A549 (cell line): ENCODE results near the gene SIK2. TPM values are rescaled to one million over a fixed set of nuclear protein-coding genes. Genes with fewer than 3 reads are reported as not detected.

Source experiments
- ATAC-seq, 2 experiments: fragments of 200-7000 bp in 1 of 2; fragments of >200 bp in 1 of 2; cut with Nextera tagmentation in 1 of 2; cut with Tn5 transposase in 1 of 2; 3 replicates each; pipeline versions ENCODE4 v1.8.0 to v1.9.1; 2018 to 2020; ENCODE audit warnings: mild to moderate bottlenecking in 1 of 2, moderate library complexity in 1 of 2
- CTCF ChIA-PET: fragments of 300-600 bp; sonication (Branson Sonifier 250); formaldehyde crosslinking; extraction: SDS; loops from one replicate; lab custom pipeline; 2021; ENCODE audit warnings: antibody characterized with exemption, inconsistent platforms; lab: Yijun Ruan, JAX
- POLR2A ChIA-PET: fragments of 350-600 bp; formaldehyde crosslinking; extraction: SDS; loops from one replicate; lab custom pipeline; 2021; ENCODE audit warnings: antibody characterized with exemption, inconsistent platforms; lab: Yijun Ruan, JAX
- DNase-seq, 2 experiments: peaks; one replicate each; pipeline versions ENCODE4 v3.0.0 to v3.0.0-alpha.2; 2011 to 2016; ENCODE audit warnings: low read depth in 1 of 2, low spot score in 1 of 2
- FAIRE-seq: peaks from 2 replicates; lab custom pipeline; 2011; peaks lifted over from hg19 to GRCh38; lab: Jason Lieb, UNC
- H3K27ac ChIP-seq, 2 experiments: fragments of >200 bp; sonication (Bioruptor Twin); formaldehyde crosslinking; 3 replicates each; pipeline ENCODE4 v1.5.1; 2016 to 2017
- H3K4me1 ChIP-seq: fragments of >200 bp; sonication (Bioruptor Twin); formaldehyde crosslinking; 3 replicates; pipeline ENCODE4 v1.6.1; 2016
- H3K4me2 ChIP-seq: fragments of >200 bp; sonication (Bioruptor Twin); formaldehyde crosslinking; 3 replicates; pipeline ENCODE4 v1.6.1; 2016
- H3K4me3 ChIP-seq: fragments of >200 bp; sonication (Bioruptor Twin); formaldehyde crosslinking; 3 replicates; pipeline ENCODE4 v1.5.1; 2016
- H3K9me3 ChIP-seq: fragments of >200 bp; sonication (Bioruptor Twin); formaldehyde crosslinking; 3 replicates; pipeline ENCODE4 v1.6.1; 2016
- CBX2 ChIP-seq: fragments of 200-600 bp; sonication (generic); IDR thresholded peaks from 2 replicates; pipeline ENCODE4 v1.6.1; 2016; ENCODE audit warnings: low read depth, mild to moderate bottlenecking, borderline replicate concordance
- CEBPB ChIP-seq, 2 experiments: fragments of >200 bp in 1 of 2; sonication (Bioruptor Twin) in 1 of 2; formaldehyde crosslinking in 1 of 2; IDR thresholded peaks; 2 replicates each; pipeline ENCODE4 v1.6.1; 2012 to 2016
- CHD2 ChIP-seq: fragments of 150-350 bp; IDR thresholded peaks from 2 replicates; pipeline ENCODE4 v1.6.1; 2014; ENCODE audit warnings: low read length; ENCODE audit not compliant: partially characterized antibody
- CHD4 ChIP-seq: fragments of 200-600 bp; sonication (generic); IDR thresholded peaks from 2 replicates; pipeline ENCODE4 v1.6.1; 2016; ENCODE audit warnings: antibody characterized with exemption, mild to moderate bottlenecking, borderline replicate concordance
- EHMT2 ChIP-seq: fragments of 200-600 bp; sonication (generic); IDR thresholded peaks from 2 replicates; pipeline ENCODE4 v1.6.1; 2016; ENCODE audit warnings: antibody characterized with exemption, low read depth, mild to moderate bottlenecking, moderate library complexity
- FOSB ChIP-seq: fragments of 250-450 bp; sonication (Bioruptor Pico); IDR thresholded peaks from 2 replicates; pipeline ENCODE4 v1.5.0; 2020; ENCODE audit warnings: mild to moderate bottlenecking, moderate library complexity
- HEYL ChIP-seq: fragments of 250-450 bp; sonication (Bioruptor Pico); IDR thresholded peaks from 2 replicates; pipeline ENCODE4 v1.8.0; 2021; ENCODE audit warnings: mild to moderate bottlenecking, moderate library complexity
- JUNB ChIP-seq: fragments of >200 bp; sonication (Bioruptor Twin); formaldehyde crosslinking; IDR thresholded peaks from 2 replicates; pipeline ENCODE4 v1.6.1; 2016
- KDM1A ChIP-seq: fragments of 200-600 bp; sonication (generic); IDR thresholded peaks from 2 replicates; pipeline ENCODE4 v1.6.1; 2016; ENCODE audit warnings: low read depth, mild to moderate bottlenecking
- KDM5A ChIP-seq: fragments of 200-600 bp; sonication (generic); IDR thresholded peaks from 2 replicates; pipeline ENCODE4 v1.6.1; 2016; ENCODE audit warnings: antibody characterized with exemption, mild to moderate bottlenecking
- MYC ChIP-seq: IDR thresholded peaks from 2 replicates; pipeline ENCODE4 v1.6.1; 2012; ENCODE audit warnings: mild to moderate bottlenecking, inconsistent platforms, low read length, improper control_type of control experiment, borderline replicate concordance
- NFE2L2 ChIP-seq: fragments of 150-350 bp; conservative IDR thresholded peaks from 2 replicates; pipeline ENCODE4 v1.6.1; 2014; ENCODE audit warnings: low read length
- NPAS2 ChIP-seq: fragments of 250-450 bp; sonication (Bioruptor Pico); IDR thresholded peaks from 2 replicates; pipeline ENCODE4 v1.8.0; 2022; ENCODE audit warnings: mild to moderate bottlenecking, moderate library complexity, borderline replicate concordance
- PHF8 ChIP-seq: fragments of 200-600 bp; sonication (generic); IDR thresholded peaks from 2 replicates; pipeline ENCODE4 v1.6.1; 2016; ENCODE audit warnings: low read depth, mild to moderate bottlenecking, antibody characterized with exemption, moderate library complexity, borderline replicate concordance
- POLR2A ChIP-seq: IDR thresholded peaks from 2 replicates; pipeline ENCODE4 v1.6.1; 2012; ENCODE audit warnings: mild to moderate bottlenecking, low read length
- RAD21 ChIP-seq, 2 experiments: fragments of >200 bp in 1 of 2; sonication (Bioruptor Twin) in 1 of 2; formaldehyde crosslinking in 1 of 2; IDR thresholded peaks in 1 of 2; conservative IDR thresholded peaks in 1 of 2; 2 replicates in 1 of 2; 3 replicates in 1 of 2; pipeline ENCODE4 v1.6.1; 2012 to 2018; ENCODE audit warnings: inconsistent platforms in 1 of 2
- RARB ChIP-seq: fragments of 250-450 bp; sonication (Bioruptor Pico); IDR thresholded peaks from 2 replicates; pipeline ENCODE4 v1.8.0; 2021; ENCODE audit warnings: mild to moderate bottlenecking, moderate library complexity
- RFX5 ChIP-seq: fragments of 450-650 bp; IDR thresholded peaks from 2 replicates; pipeline ENCODE4 v1.7.1; 2014; ENCODE audit warnings: antibody characterized with exemption, mild to moderate bottlenecking, moderate library complexity
- SREBF2 ChIP-seq: fragments of 450-650 bp; IDR thresholded peaks from 2 replicates; pipeline ENCODE4 v1.6.1; 2014; ENCODE audit warnings: mild to moderate bottlenecking, moderate library complexity
- TFCP2L1 ChIP-seq: fragments of 250-450 bp; sonication (Bioruptor Pico); IDR thresholded peaks from 2 replicates; pipeline ENCODE4 v1.5.0; 2021; ENCODE audit warnings: mild to moderate bottlenecking
- TP53 ChIP-seq: fragments of 250-450 bp; sonication (Bioruptor Pico); IDR thresholded peaks from 2 replicates; pipeline ENCODE4 v1.5.0; 2021; ENCODE audit warnings: mild to moderate bottlenecking, moderate library complexity
- ZFP36 ChIP-seq: fragments of 450-650 bp; IDR thresholded peaks from 2 replicates; pipeline ENCODE4 v1.6.1; 2014; ENCODE audit warnings: borderline replicate concordance; ENCODE audit not compliant: partially characterized antibody
- ZSCAN20 ChIP-seq: fragments of 250-450 bp; sonication (Bioruptor Pico); IDR thresholded peaks from 2 replicates; pipeline ENCODE4 v1.8.0; 2022; ENCODE audit warnings: mild to moderate bottlenecking, moderate library complexity
- WGBS: methylation state at CpG from one replicate; pipeline ENCODE4 v1.1.6; 2017; ENCODE audit errors: missing lambda C conversion rate; 5-methylcytosine and 5-hydroxymethylcytosine counted together
- polyA plus RNA-seq, 4 experiments: library from polyadenylated mRNA; depleted of rRNA in 3 of 4; stranded (reverse); fragments of >200 nt; fragmentation: RNase III in 1 of 4; extraction: RNeasy Plus Mini Kit Qiagen cat#74134 plus additional on column Dnase treatment in 1 of 4; gene quantifications; 2 replicates in 3 of 4; 3 replicates in 1 of 4; pipeline ENCODE4 v1.2.3, GENCODE V29; 2011 to 2017
- TF ChIP-seq, protein P1 (sequence below): fragments of >200 bp; sonication (Bioruptor Twin); formaldehyde crosslinking; IDR thresholded peaks from 3 replicates; pipeline ENCODE4 v1.6.1; 2016
- TF ChIP-seq, protein P2 (sequence below): fragments of >200 bp; sonication (Bioruptor Twin); formaldehyde crosslinking; IDR thresholded peaks from 2 replicates; pipeline ENCODE4 v1.6.1; 2016
- TF ChIP-seq, protein P3 (sequence below): fragments of >200 bp; sonication (Bioruptor Twin); formaldehyde crosslinking; IDR thresholded peaks from 3 replicates; pipeline ENCODE4 v1.5.1; 2016
- TF ChIP-seq, protein P4 (sequence below): fragments of 450-650 bp; IDR thresholded peaks from 2 replicates; pipeline ENCODE4 v1.6.1; 2014; ENCODE audit warnings: antibody characterized with exemption
- TF ChIP-seq, protein P5 (sequence below): IDR thresholded peaks from 2 replicates; pipeline ENCODE4 v1.6.1; 2012
- TF ChIP-seq, protein P6 (sequence below): IDR thresholded peaks from 2 replicates; pipeline ENCODE4 v1.6.1; 2012; ENCODE audit warnings: low read depth, borderline replicate concordance

SIK2 gene
- polyA plus RNA-seq, 2 of the 4 experiments (the other 2 are of a cell fraction) = 4.5 to 9.0 TPM

DNA sequence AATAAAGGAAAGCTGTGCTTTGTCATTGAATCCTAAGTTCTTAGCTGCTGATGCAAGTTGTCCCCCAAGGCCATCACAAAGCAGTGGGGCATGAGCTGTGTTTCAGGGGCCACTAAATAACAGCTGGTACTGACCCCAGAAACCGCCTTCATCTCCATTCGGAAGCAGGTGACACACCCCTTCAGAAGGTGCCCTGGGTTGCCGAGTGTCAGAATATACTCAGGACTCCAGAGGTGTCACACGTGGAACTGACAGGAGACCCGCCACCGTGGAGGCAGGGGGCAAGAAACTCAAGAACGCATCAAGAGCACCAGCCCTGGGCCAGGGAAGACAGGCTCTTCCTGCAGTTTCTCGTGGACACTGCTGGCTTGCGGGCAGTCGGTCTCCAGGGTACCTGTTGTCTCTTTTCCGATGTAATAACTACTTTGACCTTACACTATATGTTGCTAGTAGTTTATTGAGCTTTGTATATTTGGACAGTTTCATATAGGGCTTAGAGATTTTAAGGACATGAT lies 122.4 kb downstream of the SIK2 start:
- no peaks in the 10 kb centered on the region for H3K4me1 ChIP-seq
- ATAC-seq = no peak
- ChIA-PET CTCF (no interaction called here), POLR2A (no interaction called here)
- H3K27ac ChIP-seq = no peak overlapping the region
- H3K4me3 ChIP-seq = no peak overlapping the region
- 91% methylated on average over 9 of the region's 11 CpGs for WGBS
- H3K9me3 ChIP-seq = no peaks in the 10 kb centered on the region
- no peak overlapping the region for H3K4me2 ChIP-seq
- no peak for DNase-seq
- TF ChIP-seq MYC (no peak), CHD2 (no peak), TFCP2L1 (CRISPR knock-in tag) (no peak), KDM5A (no peak), KDM1A (no peak), TP53 (CRISPR knock-in tag) (no peak), FOSB (CRISPR knock-in tag) (no peak), CBX2 (no peak), ZSCAN20 (CRISPR knock-in tag) (no peak), SREBF2 (no peak), EHMT2 (no peak), CHD4 (no peak), JUNB (no peak), NFE2L2 (no peak), PHF8 (no peak)
- TF ChIP-seq, protein P1, sequence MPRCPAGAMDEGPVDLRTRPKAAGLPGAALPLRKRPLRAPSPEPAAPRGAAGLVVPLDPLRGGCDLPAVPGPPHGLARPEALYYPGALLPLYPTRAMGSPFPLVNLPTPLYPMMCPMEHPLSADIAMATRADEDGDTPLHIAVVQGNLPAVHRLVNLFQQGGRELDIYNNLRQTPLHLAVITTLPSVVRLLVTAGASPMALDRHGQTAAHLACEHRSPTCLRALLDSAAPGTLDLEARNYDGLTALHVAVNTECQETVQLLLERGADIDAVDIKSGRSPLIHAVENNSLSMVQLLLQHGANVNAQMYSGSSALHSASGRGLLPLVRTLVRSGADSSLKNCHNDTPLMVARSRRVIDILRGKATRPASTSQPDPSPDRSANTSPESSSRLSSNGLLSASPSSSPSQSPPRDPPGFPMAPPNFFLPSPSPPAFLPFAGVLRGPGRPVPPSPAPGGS = no peak
- TF ChIP-seq, protein P2, sequence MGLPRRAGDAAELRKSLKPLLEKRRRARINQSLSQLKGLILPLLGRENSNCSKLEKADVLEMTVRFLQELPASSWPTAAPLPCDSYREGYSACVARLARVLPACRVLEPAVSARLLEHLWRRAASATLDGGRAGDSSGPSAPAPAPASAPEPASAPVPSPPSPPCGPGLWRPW = no peak
- TF ChIP-seq, protein P3, sequence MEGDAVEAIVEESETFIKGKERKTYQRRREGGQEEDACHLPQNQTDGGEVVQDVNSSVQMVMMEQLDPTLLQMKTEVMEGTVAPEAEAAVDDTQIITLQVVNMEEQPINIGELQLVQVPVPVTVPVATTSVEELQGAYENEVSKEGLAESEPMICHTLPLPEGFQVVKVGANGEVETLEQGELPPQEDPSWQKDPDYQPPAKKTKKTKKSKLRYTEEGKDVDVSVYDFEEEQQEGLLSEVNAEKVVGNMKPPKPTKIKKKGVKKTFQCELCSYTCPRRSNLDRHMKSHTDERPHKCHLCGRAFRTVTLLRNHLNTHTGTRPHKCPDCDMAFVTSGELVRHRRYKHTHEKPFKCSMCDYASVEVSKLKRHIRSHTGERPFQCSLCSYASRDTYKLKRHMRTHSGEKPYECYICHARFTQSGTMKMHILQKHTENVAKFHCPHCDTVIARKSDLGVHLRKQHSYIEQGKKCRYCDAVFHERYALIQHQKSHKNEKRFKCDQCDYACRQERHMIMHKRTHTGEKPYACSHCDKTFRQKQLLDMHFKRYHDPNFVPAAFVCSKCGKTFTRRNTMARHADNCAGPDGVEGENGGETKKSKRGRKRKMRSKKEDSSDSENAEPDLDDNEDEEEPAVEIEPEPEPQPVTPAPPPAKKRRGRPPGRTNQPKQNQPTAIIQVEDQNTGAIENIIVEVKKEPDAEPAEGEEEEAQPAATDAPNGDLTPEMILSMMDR = no peak
- FAIRE-seq = no peak

DNA sequence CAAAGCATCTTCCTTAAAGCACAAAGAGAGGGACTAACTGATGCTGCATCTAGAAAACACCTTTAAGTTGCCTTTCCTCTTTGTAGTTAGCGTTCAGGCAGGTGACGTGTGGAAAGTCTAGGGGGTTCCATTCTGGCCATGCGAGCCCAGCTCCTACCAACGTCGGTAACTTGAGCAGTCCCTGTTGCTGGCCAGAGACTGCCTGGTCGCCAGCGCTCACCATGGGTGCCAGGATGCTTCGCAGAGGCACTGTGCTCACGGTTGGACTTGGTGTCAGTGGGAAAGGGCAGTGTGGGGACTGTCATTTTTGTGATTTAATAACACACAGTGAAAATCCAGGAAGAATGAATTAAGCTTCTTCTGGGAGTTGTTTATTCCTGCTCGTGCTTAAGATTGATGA lies 123.4 kb downstream of the SIK2 start:
- CTCF ChIA-PET = no interaction called here
- H3K4me2 ChIP-seq = no peak overlapping the region

More for the DNA sequence above, 123.4 kb downstream of the SIK2 start:
- POLR2A ChIA-PET = no interaction called here
- no peak for TF ChIP-seq NPAS2 (CRISPR knock-in tag)
- no peak for TF ChIP-seq CEBPB (IDR thresholded peaks at IDR 0.05)
- TF ChIP-seq, protein P4, sequence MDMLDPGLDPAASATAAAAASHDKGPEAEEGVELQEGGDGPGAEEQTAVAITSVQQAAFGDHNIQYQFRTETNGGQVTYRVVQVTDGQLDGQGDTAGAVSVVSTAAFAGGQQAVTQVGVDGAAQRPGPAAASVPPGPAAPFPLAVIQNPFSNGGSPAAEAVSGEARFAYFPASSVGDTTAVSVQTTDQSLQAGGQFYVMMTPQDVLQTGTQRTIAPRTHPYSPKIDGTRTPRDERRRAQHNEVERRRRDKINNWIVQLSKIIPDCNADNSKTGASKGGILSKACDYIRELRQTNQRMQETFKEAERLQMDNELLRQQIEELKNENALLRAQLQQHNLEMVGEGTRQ = no peak
- no peak for TF ChIP-seq POLR2A
- TF ChIP-seq RAD21 (conservative IDR thresholded peaks at IDR 0.05 in 1 of 2, IDR thresholded peaks at IDR 0.05 in 1 of 2) = no peak
- no peak for TF ChIP-seq RFX5
- TF ChIP-seq, protein P5, sequence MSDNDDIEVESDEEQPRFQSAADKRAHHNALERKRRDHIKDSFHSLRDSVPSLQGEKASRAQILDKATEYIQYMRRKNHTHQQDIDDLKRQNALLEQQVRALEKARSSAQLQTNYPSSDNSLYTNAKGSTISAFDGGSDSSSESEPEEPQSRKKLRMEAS = no peak
- TF ChIP-seq HEYL (CRISPR knock-in tag) = no peak
- TF ChIP-seq RARB (CRISPR knock-in tag) = no peak
- TF ChIP-seq CHD2 = no peak
- no peak for TF ChIP-seq ZFP36
- TF ChIP-seq, protein P6, sequence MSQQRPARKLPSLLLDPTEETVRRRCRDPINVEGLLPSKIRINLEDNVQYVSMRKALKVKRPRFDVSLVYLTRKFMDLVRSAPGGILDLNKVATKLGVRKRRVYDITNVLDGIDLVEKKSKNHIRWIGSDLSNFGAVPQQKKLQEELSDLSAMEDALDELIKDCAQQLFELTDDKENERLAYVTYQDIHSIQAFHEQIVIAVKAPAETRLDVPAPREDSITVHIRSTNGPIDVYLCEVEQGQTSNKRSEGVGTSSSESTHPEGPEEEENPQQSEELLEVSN = no peak
- TF ChIP-seq ZSCAN20 (CRISPR knock-in tag) = no peak
- no peak for TF ChIP-seq KDM5A
- TF ChIP-seq NFE2L2 = no peak
- TF ChIP-seq SREBF2 = no peak
- TF ChIP-seq, protein P3 = no peak
- WGBS = 92% methylated on average over 9 of the region's 10 CpGs
- no peak for ATAC-seq
- Histone ChIP-seq H3K4me3 (no peak overlapping the region), H3K4me1 (peaks cover 8% of the 10 kb centered on the region), H3K9me3 (no peaks in the 10 kb centered on the region), H3K27ac (no peak overlapping the region)
- no peak for DNase-seq
- FAIRE-seq = no peak
